Natural killer cell (primary cell): ENCODE data around the gene CD5L. TPM values are rescaled to one million over a fixed set of nuclear protein-coding genes. Genes with fewer than 3 reads are reported as not detected.

Source experiments
- ATAC-seq, 3 donors: fragments of 150-1000 bp in 2 of 3; fragments of 200-7000 bp in 1 of 3; cut with Tn5 transposase; 1 replicate in 1 of 3; 2 replicates in 2 of 3; pipeline ENCODE4 v1.10.0; 2021; ENCODE audit warnings: mild to moderate bottlenecking in 2 of 3, moderate library complexity in 2 of 3
- DNase-seq, 2 donors: peaks; one replicate each; pipeline versions ENCODE4 v3.0.0 to v3.0.0-alpha.2; 2013 to 2021; ENCODE audit warnings: mixed read lengths in 1 of 2
- H3K27ac ChIP-seq: one replicate; pipeline ENCODE4 v1.5.1; 2013; ENCODE audit warnings: mild to moderate bottlenecking, low read length
- H3K27me3 ChIP-seq: one replicate; pipeline ENCODE4 v1.6.1; 2013; ENCODE audit warnings: low read length; ENCODE audit not compliant: control insufficient read depth, insufficient read depth
- H3K36me3 ChIP-seq: one replicate; pipeline ENCODE4 v1.6.1; 2013; ENCODE audit warnings: low read length; ENCODE audit not compliant: control insufficient read depth, insufficient read depth
- H3K4me1 ChIP-seq: one replicate; pipeline ENCODE4 v1.6.1; 2013; ENCODE audit warnings: low read length; ENCODE audit not compliant: control insufficient read depth, insufficient read depth
- H3K4me3 ChIP-seq: one replicate; pipeline ENCODE4 v1.5.1; 2013; ENCODE audit warnings: low read length
- H3K9me3 ChIP-seq: one replicate; pipeline ENCODE4 v1.6.1; 2013; ENCODE audit warnings: low read length; ENCODE audit not compliant: control insufficient read depth, insufficient read depth
- H3K27ac Mint-ChIP-seq, 2 donors: one replicate each; pipeline ENCODE4 v1.8.0; 2022; ENCODE audit warnings: mild to moderate bottlenecking in 2 of 2, mixed read lengths in 2 of 2, moderate library complexity in 1 of 2
- H3K27me3 Mint-ChIP-seq, 2 donors: one replicate each; pipeline ENCODE4 v1.8.0; 2022; ENCODE audit warnings: low read depth in 2 of 2, mixed read lengths in 2 of 2
- H3K36me3 Mint-ChIP-seq: one replicate; pipeline ENCODE4 v1.8.0; 2022; ENCODE audit warnings: mixed read lengths
- H3K4me1 Mint-ChIP-seq, 2 donors: one replicate each; pipeline ENCODE4 v1.8.0; 2022; ENCODE audit warnings: mixed read lengths in 2 of 2
- H3K4me3 Mint-ChIP-seq: one replicate; pipeline ENCODE4 v1.8.0; 2022; ENCODE audit warnings: mild to moderate bottlenecking, moderate library complexity, mixed read lengths
- H3K9me3 Mint-ChIP-seq, 2 donors: one replicate each; pipeline ENCODE4 v1.8.0; 2022; ENCODE audit warnings: mixed read lengths in 2 of 2
- WGBS: methylation state at CpG from one replicate; pipeline ENCODE4 v1.1.7; 2013; ENCODE audit warnings: missing lambda C conversion rate; ENCODE audit not compliant: insufficient coverage; 5-methylcytosine and 5-hydroxymethylcytosine counted together
- intact Hi-C: fragments of 100-400 bp; cut with micrococcal nuclease; formaldehyde crosslinking; loops from one replicate; pipeline ENCODE4 v1.14.2; 2022
- total RNA-seq, 4 donors: library from RNA; stranded (reverse); fragments of 120-200 nt in 1 of 4; gene quantifications; one replicate each; pipeline versions ENCODE4 v1.2.3 to v1.2.4, GENCODE V29; 2013 to 2022
- TF ChIP-seq, protein P1 (sequence below): fragments of 200-600 bp; IDR thresholded peaks from one replicate; pipeline ENCODE4 v1.8.0; 2022; ENCODE audit warnings: antibody characterized with exemption

The CD5L gene
- not detected for total RNA-seq
- total RNA-seq (2013): not detected

DNA sequence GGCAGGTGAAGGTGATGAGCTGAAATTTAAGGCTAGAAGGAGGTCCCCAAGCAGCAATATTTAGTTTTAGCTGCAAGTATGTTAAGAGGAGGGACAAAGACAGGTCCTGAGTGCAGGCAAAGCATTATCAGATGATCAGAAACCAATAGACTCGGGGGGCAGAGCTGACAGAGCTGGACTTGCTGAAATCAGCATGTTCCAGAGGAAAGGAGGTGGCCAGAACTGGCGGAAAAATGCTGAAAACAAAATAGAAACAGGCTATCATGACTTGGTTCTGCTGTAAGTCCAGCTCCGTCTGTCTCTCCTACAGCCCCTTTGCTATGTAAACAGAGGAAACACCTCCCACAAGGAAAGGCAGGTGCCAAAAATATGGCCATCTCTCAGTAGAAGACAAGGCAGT, at the start of gene CD5L:
Gene CD5L (minus strand): TSS at position 101 of the 400 bp plus-strand sequence. CDS start 107 bp downstream, outside the sequence.
- intact Hi-C loops: no loop called here
- Mint-ChIP-seq H3K36me3 (no peaks in the 10 kb centered on the region), H3K27me3 (peaks cover 0 to 5% of the 10 kb centered on the region in 2 donors), H3K4me1 (peaks cover 0 to 5% of the 10 kb centered on the region in 2 donors), H3K9me3 (no peaks in the 10 kb centered on the region), H3K4me3 (no peak within 1 kb of the TSS), H3K27ac (no peak within 1 kb of the TSS)
- no peaks in the 10 kb centered on the region for H3K9me3 ChIP-seq
- H3K27me3 ChIP-seq: no peaks in the 10 kb centered on the region
- no peak within 1 kb of the TSS for H3K4me3 ChIP-seq
- H3K36me3 ChIP-seq: no peaks in the 10 kb centered on the region
- 82% methylated on average over 3 of the region's 3 CpGs for WGBS
- H3K4me1 ChIP-seq: peaks cover 9% of the 10 kb centered on the region
- TF ChIP-seq, protein P1, sequence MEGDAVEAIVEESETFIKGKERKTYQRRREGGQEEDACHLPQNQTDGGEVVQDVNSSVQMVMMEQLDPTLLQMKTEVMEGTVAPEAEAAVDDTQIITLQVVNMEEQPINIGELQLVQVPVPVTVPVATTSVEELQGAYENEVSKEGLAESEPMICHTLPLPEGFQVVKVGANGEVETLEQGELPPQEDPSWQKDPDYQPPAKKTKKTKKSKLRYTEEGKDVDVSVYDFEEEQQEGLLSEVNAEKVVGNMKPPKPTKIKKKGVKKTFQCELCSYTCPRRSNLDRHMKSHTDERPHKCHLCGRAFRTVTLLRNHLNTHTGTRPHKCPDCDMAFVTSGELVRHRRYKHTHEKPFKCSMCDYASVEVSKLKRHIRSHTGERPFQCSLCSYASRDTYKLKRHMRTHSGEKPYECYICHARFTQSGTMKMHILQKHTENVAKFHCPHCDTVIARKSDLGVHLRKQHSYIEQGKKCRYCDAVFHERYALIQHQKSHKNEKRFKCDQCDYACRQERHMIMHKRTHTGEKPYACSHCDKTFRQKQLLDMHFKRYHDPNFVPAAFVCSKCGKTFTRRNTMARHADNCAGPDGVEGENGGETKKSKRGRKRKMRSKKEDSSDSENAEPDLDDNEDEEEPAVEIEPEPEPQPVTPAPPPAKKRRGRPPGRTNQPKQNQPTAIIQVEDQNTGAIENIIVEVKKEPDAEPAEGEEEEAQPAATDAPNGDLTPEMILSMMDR: no peak
- DNase-seq (no peak), ATAC-seq (no peak)
- no peak within 1 kb of the TSS for H3K27ac ChIP-seq

DNA sequence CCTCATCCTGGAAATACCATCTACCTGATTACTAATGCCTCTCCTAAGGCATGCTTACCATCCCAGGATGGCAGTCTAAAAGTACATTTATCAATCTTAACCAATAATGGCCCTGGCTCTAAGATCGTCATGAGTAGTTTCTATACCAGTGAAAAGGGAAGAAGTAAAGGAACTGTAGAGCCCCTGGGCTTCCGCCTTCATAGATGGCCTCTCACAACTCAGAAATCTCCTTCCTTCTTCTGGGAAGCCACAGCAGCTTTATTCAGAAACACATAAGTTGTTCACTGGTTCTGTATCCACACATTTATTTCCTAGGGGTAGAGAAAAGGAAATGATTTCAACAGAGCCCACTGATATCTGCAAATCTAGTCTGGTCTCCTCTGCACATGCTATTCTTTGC, 41.0 kb upstream of the CD5L start:
- Mint-ChIP-seq H3K9me3 (no peaks in the 10 kb centered on the region), H3K4me1 (no peaks in the 10 kb centered on the region), H3K4me3 (no peak overlapping the region), H3K36me3 (no peaks in the 10 kb centered on the region), H3K27me3 (peaks cover 21 to 41% of the 10 kb centered on the region in 2 donors), H3K27ac (no peak overlapping the region)
- no peaks in the 10 kb centered on the region for H3K9me3 ChIP-seq
- ATAC-seq (no peak), DNase-seq (no peak)
- H3K27me3 ChIP-seq: peaks cover 2% of the 10 kb centered on the region
- no peaks in the 10 kb centered on the region for H3K4me1 ChIP-seq
- TF ChIP-seq, protein P1: no peak
- WGBS: no CpG with 5 or more reads among the region's 2 CpGs
- no peak overlapping the region for H3K4me3 ChIP-seq
- no peaks in the 10 kb centered on the region for H3K36me3 ChIP-seq
- H3K27ac ChIP-seq: no peak overlapping the region
- intact Hi-C loops: no loop called here

DNA sequence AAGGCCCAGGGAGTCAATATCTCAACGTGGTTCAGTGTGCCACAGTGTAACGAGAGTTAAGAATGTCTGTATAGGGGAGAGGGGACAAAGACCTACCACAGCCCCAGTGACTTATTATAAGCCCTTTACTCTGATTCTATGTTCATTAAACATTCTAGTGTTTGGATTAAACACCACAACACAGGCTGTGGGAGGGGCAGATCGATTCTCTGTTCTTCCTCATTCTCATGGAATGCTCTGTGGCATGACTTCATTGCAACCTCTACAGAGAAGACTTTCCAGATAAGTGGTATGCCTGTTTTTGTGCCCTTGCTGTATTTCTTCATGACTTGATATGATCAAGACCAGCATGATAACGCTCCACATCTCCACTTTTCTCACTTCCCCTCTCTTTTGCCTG, 39.0 kb upstream of the CD5L start:
- H3K4me3 Mint-ChIP-seq: no peak overlapping the region
- H3K4me1 Mint-ChIP-seq: no peaks in the 10 kb centered on the region
- DNase-seq (no peak), ATAC-seq (no peak)
- H3K36me3 ChIP-seq: no peaks in the 10 kb centered on the region
- H3K4me3 ChIP-seq: no peak overlapping the region
- H3K27me3 ChIP-seq: peaks cover 3% of the 10 kb centered on the region
- H3K4me1 ChIP-seq: no peaks in the 10 kb centered on the region
- WGBS: 72% methylated on average over 3 of the region's 4 CpGs
- TF ChIP-seq, protein P1: no peak
- intact Hi-C loops: no loop called here
- H3K27me3 Mint-ChIP-seq: peaks cover 18 to 40% of the 10 kb centered on the region in 2 donors
- H3K36me3 Mint-ChIP-seq: no peaks in the 10 kb centered on the region
- no peak overlapping the region for H3K27ac Mint-ChIP-seq
- no peak overlapping the region for H3K27ac ChIP-seq
- no peaks in the 10 kb centered on the region for H3K9me3 Mint-ChIP-seq
- no peaks in the 10 kb centered on the region for H3K9me3 ChIP-seq

DNA sequence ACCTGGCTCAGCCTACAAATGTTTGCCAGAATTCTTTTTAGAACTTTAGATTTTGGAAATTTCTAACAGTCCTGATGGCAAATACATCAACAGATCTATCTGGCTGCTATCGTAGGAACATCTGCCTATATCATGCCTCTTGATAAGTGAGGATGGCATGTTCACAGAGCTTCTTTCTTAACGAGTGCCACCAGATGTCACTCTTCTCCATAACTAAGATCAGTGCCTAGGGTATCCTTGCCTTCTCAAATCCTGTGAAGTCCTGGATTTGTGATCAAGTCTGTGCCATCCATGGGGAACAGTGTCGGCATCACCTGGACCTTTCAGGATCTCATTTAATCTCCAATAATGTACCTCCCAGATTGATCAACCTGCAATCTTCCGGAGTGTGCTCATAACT, 36.5 kb upstream of the CD5L start:
- intact Hi-C loops: no loop called here
- H3K27me3 ChIP-seq: peaks cover 3% of the 10 kb centered on the region
- 49% methylated on average over 4 of the region's 4 CpGs for WGBS
- no peak overlapping the region for H3K27ac ChIP-seq
- H3K27ac Mint-ChIP-seq: no peak overlapping the region
- TF ChIP-seq, protein P1: no peak
- H3K4me1 ChIP-seq: no peaks in the 10 kb centered on the region
- H3K4me3 ChIP-seq: no peak overlapping the region
- H3K27me3 Mint-ChIP-seq: peaks cover 25 to 44% of the 10 kb centered on the region in 2 donors
- no peaks in the 10 kb centered on the region for H3K9me3 Mint-ChIP-seq
- ATAC-seq (no peak), DNase-seq (peak in 1 of 2 donors; percentile 4)
- no peaks in the 10 kb centered on the region for H3K36me3 Mint-ChIP-seq
- H3K4me1 Mint-ChIP-seq: no peaks in the 10 kb centered on the region
- no peaks in the 10 kb centered on the region for H3K9me3 ChIP-seq
- no peaks in the 10 kb centered on the region for H3K36me3 ChIP-seq
- H3K4me3 Mint-ChIP-seq: no peak overlapping the region
